Measurements from ENCODE around the gene SV2A.
"Not testable (repeated sequence)": the region's sequence is repeated elsewhere in the genome, so short reads cannot be mapped to it uniquely, and the experiment has no call there.

GRCh38 chr1:149873060-149873459 is 44.6 kb downstream of the SV2A start:
- TF ChIP-seq ZNF138 (CRISPR knock-in tag; conservative IDR thresholded peaks at IDR 0.05); ATF2 (CRISPR knock-in tag; IDR thresholded peaks at IDR 0.05; ENCODE audit: borderline replicate concordance, low read depth); CTCF (IDR thresholded peaks at IDR 0.05); NFE2L1 (CRISPR knock-in tag; IDR thresholded peaks at IDR 0.05); USF2 (CRISPR knock-in tag; IDR thresholded peaks at IDR 0.05); MXD4 (CRISPR knock-in tag; IDR thresholded peaks at IDR 0.05; ENCODE audit: borderline replicate concordance); IRF2 (CRISPR knock-in tag; IDR thresholded peaks at IDR 0.05; ENCODE audit: borderline replicate concordance, low read depth); ELF4 (CRISPR knock-in tag; IDR thresholded peaks at IDR 0.05; ENCODE audit: low read depth); CBFB (CRISPR knock-in tag; IDR thresholded peaks at IDR 0.05; ENCODE audit: low read depth); CREM (CRISPR knock-in tag; IDR thresholded peaks at IDR 0.05); NR3C1 (CRISPR knock-in tag; conservative IDR thresholded peaks at IDR 0.05; ENCODE audit: low read depth); E2F4 (CRISPR knock-in tag; IDR thresholded peaks at IDR 0.05; ENCODE audit: borderline replicate concordance, low read depth); E2F5 (CRISPR knock-in tag; IDR thresholded peaks at IDR 0.05); SP1 (CRISPR knock-in tag; conservative IDR thresholded peaks at IDR 0.05): not testable (repeated sequence)
